ENCODE data around the gene LRRN3. TPM values are rescaled to one million over a fixed set of nuclear protein-coding genes. Genes with fewer than 3 reads are reported as not detected.
"Not testable (repeated sequence)": the region's sequence is repeated elsewhere in the genome, so short reads cannot be mapped to it uniquely, and the experiment has no call there.

Gene LRRN3
- total and polyA plus RNA-seq, 7 donors, result 0.41 to 3.3 (median 0.76) TPM; not detected in 2

- WGBS, 2 donors, result 90 to 95% methylated on average over 2 of the region's 2 CpGs
- Histone ChIP-seq H3K36me3 (no peaks in the 10 kb centered on the region), H3K9me3 (peaks cover 0 to 7% (median 0%) of the 10 kb centered on the region in 4 donors), H3K27me3 (no peaks in the 10 kb centered on the region), H3K4me3 (no peak overlapping the region), H3K27ac (no peak overlapping the region), H3K4me1 (no peaks in the 10 kb centered on the region)
- intact Hi-C loops (cut with DNase I), result no loop called here
- no peak for DNase-seq
- TF ChIP-seq CTCF (IDR thresholded peaks at IDR 0.05) (no peak), EP300 (IDR thresholded peaks at IDR 0.05) (no peak), POLR2A (IDR thresholded peaks at IDR 0.05) (no peak), POLR2AphosphoS5 (IDR thresholded peaks at IDR 0.05) (no peak)
Observed at GRCh38 chr7:111067682-111068081, 23.2 kb upstream of the LRRN3 start.

DNA sequence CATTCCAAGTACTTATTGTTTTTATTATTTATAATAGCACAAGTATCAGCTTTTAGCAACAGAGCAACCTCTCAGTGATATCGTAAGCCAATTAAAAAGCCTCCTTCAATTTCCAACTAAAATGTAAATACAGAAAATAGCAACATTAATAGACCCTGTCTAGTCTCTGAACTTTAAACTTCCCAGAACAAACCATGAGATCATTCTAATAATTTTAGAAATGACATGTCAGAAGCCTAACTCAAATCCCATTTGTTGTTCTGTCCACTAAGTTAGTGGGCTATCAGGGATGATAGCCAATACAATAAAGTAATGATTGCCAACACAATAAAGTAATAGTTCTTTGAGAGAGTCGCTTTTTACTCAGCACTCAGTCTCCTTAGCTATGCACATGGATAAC, 22.3 kb upstream of the LRRN3 start:
- Histone ChIP-seq H3K4me1 (no peaks in the 10 kb centered on the region), H3K4me3 (no peak overlapping the region), H3K9me3 (peaks cover 0 to 4% (median 0%) of the 10 kb centered on the region in 4 donors), H3K27me3 (no peaks in the 10 kb centered on the region), H3K36me3 (no peaks in the 10 kb centered on the region), H3K27ac (no peak overlapping the region)
- intact Hi-C loops (cut with DNase I), result no loop called here
- TF ChIP-seq EP300 (IDR thresholded peaks at IDR 0.05) (no peak), POLR2A (IDR thresholded peaks at IDR 0.05) (no peak), CTCF (IDR thresholded peaks at IDR 0.05) (no peak), POLR2AphosphoS5 (IDR thresholded peaks at IDR 0.05) (no peak)
- WGBS, 2 donors, result 82% methylated on average over 2 of the region's 2 CpGs
- no peak for DNase-seq

- TF ChIP-seq CTCF (IDR thresholded peaks at IDR 0.05) (no peak), POLR2A (IDR thresholded peaks at IDR 0.05) (no peak), POLR2AphosphoS5 (IDR thresholded peaks at IDR 0.05) (no peak), EP300 (IDR thresholded peaks at IDR 0.05) (no peak)
- H3K27me3 ChIP-seq, result no peaks in the 10 kb centered on the region
- H3K4me3 ChIP-seq, result no peak overlapping the region
- no peak overlapping the region for H3K27ac ChIP-seq
- no peak for DNase-seq
- no peaks in the 10 kb centered on the region for H3K9me3 ChIP-seq
- intact Hi-C loops (cut with DNase I), result no loop called here
- H3K4me1 ChIP-seq, result no peaks in the 10 kb centered on the region
- H3K36me3 ChIP-seq, result no peaks in the 10 kb centered on the region
Observed at GRCh38 chr7:111071556-111071955, 19.4 kb upstream of the LRRN3 start.

DNA sequence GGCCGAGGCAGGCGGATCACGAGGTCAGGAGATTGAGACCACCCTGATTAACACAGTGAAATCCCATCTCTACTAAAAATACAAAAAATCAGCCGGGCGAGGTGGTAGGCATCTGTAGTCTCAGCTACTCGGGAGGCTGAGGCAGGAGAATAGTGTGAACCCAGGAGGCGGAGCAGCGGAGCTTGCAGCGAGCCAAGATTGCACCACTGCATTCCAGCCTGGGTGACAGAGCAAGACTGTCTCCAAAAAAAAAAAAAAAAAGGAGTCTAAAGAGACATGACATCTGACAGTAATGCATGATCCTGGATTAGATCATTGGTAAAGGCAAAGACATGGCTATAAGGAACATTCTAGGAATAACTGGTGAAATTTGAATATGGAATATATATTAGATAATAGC, 18.3 kb upstream of the LRRN3 start:
- 93 to 95% methylated on average over 9 of the region's 9 CpGs for WGBS, 2 donors

DNA sequence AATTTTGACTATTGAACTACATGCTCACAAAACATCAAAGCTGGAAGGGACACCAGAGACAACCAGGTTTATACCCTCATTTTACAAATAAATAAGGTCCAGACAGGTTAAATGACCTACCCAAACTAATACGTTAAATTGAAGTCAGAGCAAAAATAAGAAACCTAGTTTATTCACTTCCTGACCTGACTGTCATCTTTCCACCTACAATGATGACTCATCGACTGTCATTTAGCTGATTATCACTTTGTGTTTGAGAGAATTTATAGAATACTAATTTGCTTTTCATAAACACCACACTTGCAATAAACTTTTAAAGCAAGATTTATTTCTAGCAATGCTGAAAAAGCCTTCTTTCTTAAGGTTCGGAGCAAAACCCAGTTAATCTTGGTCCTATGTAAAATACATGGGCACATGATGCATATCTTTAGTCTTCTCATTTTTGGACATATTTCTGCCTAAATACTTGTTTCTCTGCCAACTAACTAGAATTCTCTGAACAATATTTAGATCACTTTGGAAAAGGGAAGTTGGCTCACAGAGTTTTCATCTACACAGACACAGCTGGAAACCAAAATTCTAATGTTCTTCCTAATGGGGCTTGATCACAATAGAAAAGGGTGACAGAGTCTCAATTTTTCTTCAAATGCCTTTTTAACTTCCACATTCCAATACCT, 16.7 kb upstream of the LRRN3 start:
- Histone ChIP-seq H3K27ac (no peak overlapping the region), H3K4me3 (no peak overlapping the region), H3K9me3 (no peaks in the 10 kb centered on the region), H3K36me3 (no peaks in the 10 kb centered on the region), H3K4me1 (no peaks in the 10 kb centered on the region), H3K27me3 (no peaks in the 10 kb centered on the region)
- TF ChIP-seq EP300 (IDR thresholded peaks at IDR 0.05) (no peak), POLR2A (IDR thresholded peaks at IDR 0.05) (no peak), POLR2AphosphoS5 (IDR thresholded peaks at IDR 0.05) (no peak), CTCF (IDR thresholded peaks at IDR 0.05) (no peak)
- 55 to 74% methylated on average over 3 of the region's 3 CpGs for WGBS, 2 donors
- DNase-seq, result no peak
- intact Hi-C loops (cut with DNase I), result no loop called here

More for the DNA sequence above, 18.3 kb upstream of the LRRN3 start:
- H3K27me3 ChIP-seq; DNase-seq; H3K4me3 ChIP-seq; H3K27ac ChIP-seq; intact Hi-C loops (cut with DNase I); H3K4me1 ChIP-seq; H3K36me3 ChIP-seq; H3K9me3 ChIP-seq: not testable (repeated sequence)
